Measurements from ENCODE around the gene AMPH.

The AMPH gene

GRCh38 chr7:38539477-38540081 is 91.6 kb downstream of the AMPH start:
- no peak for DNase-seq

- no peak for DNase-seq
Measured at GRCh38 chr7:38535073-38535472, 96.1 kb downstream of the AMPH start.

- no peak for DNase-seq
Measured at GRCh38 chr7:38525857-38526256, 105.3 kb downstream of the AMPH start.

GRCh38 chr7:38524786-38525185 is 106.4 kb downstream of the AMPH start:
- no peak for DNase-seq

GRCh38 chr7:38520741-38521140 is 110.4 kb downstream of the AMPH start:
- DNase-seq = no peak

- DNase-seq = no peak
Measured at GRCh38 chr7:38518541-38518940, 112.6 kb downstream of the AMPH start.

GRCh38 chr7:38512704-38513103 is 118.5 kb downstream of the AMPH start:
- DNase-seq = no peak

- no peak for DNase-seq
Measured at GRCh38 chr7:38512291-38512690, 118.9 kb downstream of the AMPH start.

- no peak for DNase-seq
Measured at GRCh38 chr7:38507384-38507783, 123.8 kb downstream of the AMPH start.

- DNase-seq = no peak
Measured at GRCh38 chr7:38506756-38507155, 124.4 kb downstream of the AMPH start.

GRCh38 chr7:38506004-38506403 is 125.2 kb downstream of the AMPH start:
- DNase-seq = no peak

- DNase-seq = no peak
Measured at GRCh38 chr7:38504684-38505083, 126.5 kb downstream of the AMPH start.

- no peak for DNase-seq
Measured at GRCh38 chr7:38502848-38503247, 128.3 kb downstream of the AMPH start.

- DNase-seq = no peak
Measured at GRCh38 chr7:38502289-38502688, 128.9 kb downstream of the AMPH start.

- DNase-seq = no peak
Measured at GRCh38 chr7:38492010-38492409, 139.2 kb downstream of the AMPH start.

GRCh38 chr7:38482521-38482920 is 148.7 kb downstream of the AMPH start:
- DNase-seq = no peak

GRCh38 chr7:38481401-38481800 is 149.8 kb downstream of the AMPH start:
- no peak for DNase-seq

GRCh38 chr7:38478404-38478803 is 152.8 kb downstream of the AMPH start:
- DNase-seq = no peak

- DNase-seq = no peak
Measured at GRCh38 chr7:38477333-38477732, 153.8 kb downstream of the AMPH start.

GRCh38 chr7:38476764-38477163 is 154.4 kb downstream of the AMPH start:
- no peak for DNase-seq

GRCh38 chr7:38465956-38466355 is 165.2 kb downstream of the AMPH start:
- DNase-seq = no peak

- DNase-seq = no peak
Measured at GRCh38 chr7:38463277-38464225, 167.6 kb downstream of the AMPH start.

GRCh38 chr7:38462819-38463218 is 168.4 kb downstream of the AMPH start:
- DNase-seq = no peak

GRCh38 chr7:38461887-38462286 is 169.3 kb downstream of the AMPH start:
- DNase-seq = no peak

Measured in NCI-H1436 (cell line).